ENCODE measurements around the gene GRIP2.

GRCh38 chr3:14546041-14546440, 5.9 kb upstream of the GRIP2 start:
- no peak for TF ChIP-seq CTCF (IDR thresholded peaks at IDR 0.05; ENCODE audit: poor library complexity)
- no peak for TF ChIP-seq EZH2 (IDR thresholded peaks at IDR 0.05; ENCODE audit: borderline replicate concordance)
- TF ChIP-seq EZH2phosphoT487 (IDR thresholded peaks at IDR 0.05; ENCODE audit: low read depth, severe bottlenecking, unreplicated experiment), result no peak

Measured in hepatocyte (in vitro differentiated cells).